ENCODE measurements around the gene TAF10. TPM values are rescaled to one million over a fixed set of nuclear protein-coding genes. Genes with fewer than 3 reads are reported as not detected.

TAF10 gene
- total RNA-seq, 2 donors from 2014 or later: 115 to 215 TPM

- TF ChIP-seq POLR2A (IDR thresholded peaks at IDR 0.05) (no peak), CTCF (IDR thresholded peaks at IDR 0.05) (no peak)
- WGBS, 2 donors: 79 to 88% methylated on average over 2 of the region's 2 CpGs
- intact Hi-C loops (cut with DNase I): no loop called here
Measured at GRCh38 chr11:6572215-6572614, 39.8 kb downstream of the TAF10 start.

GRCh38 chr11:6571434-6572008 lies 40.5 kb downstream of the TAF10 start:
- no peaks in the 10 kb centered on the region for H3K36me3 ChIP-seq (replicated peaks in 1 of 2; ENCODE audit: insufficient read depth in 1 of 2, low read depth in 2 of 2)
- peaks cover 10% of the 10 kb centered on the region for H3K4me1 ChIP-seq
- DNase-seq (no peak), ATAC-seq (no peak)
- no peak overlapping the region for H3K4me3 ChIP-seq
- no peak for TF ChIP-seq POLR2A (IDR thresholded peaks at IDR 0.05)
- no peaks in the 10 kb centered on the region for H3K9me3 ChIP-seq
- no peak overlapping the region for H3K27ac ChIP-seq
- intact Hi-C loops (cut with DNase I): no loop called here
- no peaks in the 10 kb centered on the region for H3K27me3 ChIP-seq
- WGBS, 2 donors: 69 to 84% methylated on average over 21 to 22 of the region's 22 CpGs

More at GRCh38 chr11:6572215-6572614, 39.8 kb downstream of the TAF10 start:
- Histone ChIP-seq H3K4me3 (no peak overlapping the region), H3K27ac (no peak overlapping the region), H3K36me3 (replicated peaks in 1 of 2; ENCODE audit: insufficient read depth in 1 of 2, low read depth in 2 of 2) (no peaks in the 10 kb centered on the region), H3K4me1 (peaks cover 10% of the 10 kb centered on the region), H3K27me3 (no peaks in the 10 kb centered on the region), H3K9me3 (no peaks in the 10 kb centered on the region)
- DNase-seq (no peak), ATAC-seq (no peak)

- TF ChIP-seq CTCF (IDR thresholded peaks at IDR 0.05): no peak
- TF ChIP-seq POLR2A (IDR thresholded peaks at IDR 0.05): no peak
- no peak overlapping the region for H3K27ac ChIP-seq
- WGBS, 2 donors: 79 to 92% methylated on average over 49 to 62 of the region's 62 CpGs
- H3K4me3 ChIP-seq: no peak overlapping the region
- no peaks in the 10 kb centered on the region for H3K36me3 ChIP-seq (replicated peaks in 1 of 2; ENCODE audit: insufficient read depth in 1 of 2, low read depth in 2 of 2)
- intact Hi-C loops (cut with DNase I): no loop called here
- H3K9me3 ChIP-seq: no peaks in the 10 kb centered on the region
- DNase-seq (no peak), ATAC-seq (no peak)
- H3K4me1 ChIP-seq: peaks cover 10% of the 10 kb centered on the region
- H3K27me3 ChIP-seq: no peaks in the 10 kb centered on the region
Measured at GRCh38 chr11:6570691-6571427, 41.2 kb downstream of the TAF10 start.

GRCh38 chr11:6569706-6570105 lies 42.3 kb downstream of the TAF10 start:
- no peak overlapping the region for H3K4me3 ChIP-seq
- no peak for ATAC-seq
- intact Hi-C loops (cut with DNase I): no loop called here
- DNase-seq: no peak
- H3K36me3 ChIP-seq (replicated peaks in 1 of 2; ENCODE audit: insufficient read depth in 1 of 2, low read depth in 2 of 2): no peaks in the 10 kb centered on the region
- TF ChIP-seq POLR2A (IDR thresholded peaks at IDR 0.05): no peak
- no peak overlapping the region for H3K27ac ChIP-seq
- WGBS, 2 donors: 85 to 94% methylated on average over 5 of the region's 5 CpGs
- no peaks in the 10 kb centered on the region for H3K27me3 ChIP-seq
- H3K4me1 ChIP-seq: peaks cover 10% of the 10 kb centered on the region
- no peaks in the 10 kb centered on the region for H3K9me3 ChIP-seq

GRCh38 chr11:6568191-6568918 lies 43.7 kb downstream of the TAF10 start:
- Histone ChIP-seq H3K27ac (no peak overlapping the region), H3K4me3 (no peak overlapping the region), H3K27me3 (no peaks in the 10 kb centered on the region), H3K36me3 (replicated peaks in 1 of 2; ENCODE audit: insufficient read depth in 1 of 2, low read depth in 2 of 2) (no peaks in the 10 kb centered on the region), H3K4me1 (peaks cover 10% of the 10 kb centered on the region), H3K9me3 (no peaks in the 10 kb centered on the region)
- intact Hi-C loops (cut with DNase I): no loop called here
- WGBS, 2 donors: 37 to 45% methylated on average over 4 of the region's 4 CpGs
- TF ChIP-seq POLR2A (IDR thresholded peaks at IDR 0.05) (no peak), CTCF (IDR thresholded peaks at IDR 0.05) (no peak)
- DNase-seq (peak; percentile 86 to 92 (median 88)), ATAC-seq (peak; percentile 87)
